GM19452 (cell line): ENCODE results near the gene ITGA2B.
"Not testable (repeated sequence)": the region's sequence is repeated elsewhere in the genome, so short reads cannot be mapped to it uniquely, and the experiment has no call there.

Experiments
- ATAC-seq: cut with Tn5 transposase; IDR thresholded peaks from one replicate; pipeline ENCODE4 v1.9.1; 2021; ENCODE audit not compliant: unreplicated experiment

Gene ITGA2B

GRCh38 chr17:44352828-44353671 lies 36.4 kb downstream of the ITGA2B start:
- no peak for ATAC-seq

GRCh38 chr17:44351961-44352827 lies 37.3 kb downstream of the ITGA2B start:
- ATAC-seq, result no peak

GRCh38 chr17:44351464-44351863 lies 38.0 kb downstream of the ITGA2B start:
- ATAC-seq, result no peak

- ATAC-seq, result no peak
These were observed 38.7 kb downstream of the ITGA2B start for GRCh38 chr17:44350733-44351226.

- ATAC-seq, result no peak
These were observed 39.8 kb downstream of the ITGA2B start for GRCh38 chr17:44349553-44350070.

- no peak for ATAC-seq
These were observed 40.5 kb downstream of the ITGA2B start for GRCh38 chr17:44348988-44349364.

- ATAC-seq, result peak; percentile 44
These were observed 41.0 kb downstream of the ITGA2B start for GRCh38 chr17:44348234-44348987.

- ATAC-seq, result not testable (repeated sequence)
These were observed 42.0 kb downstream of the ITGA2B start for GRCh38 chr17:44347206-44348055.

- ATAC-seq, result no peak
These were observed 43.2 kb downstream of the ITGA2B start for GRCh38 chr17:44346064-44346844.

- no peak for ATAC-seq
These were observed 43.9 kb downstream of the ITGA2B start for GRCh38 chr17:44345454-44346026.

GRCh38 chr17:44344939-44345453 lies 44.5 kb downstream of the ITGA2B start, which contains the start of gene GRN:
Gene GRN, plus strand, starts transcription at chr17:44345302. Its CDS starts 3,863 bp downstream, at chr17:44349165.
- ATAC-seq, result peak; percentile 41

GRCh38 chr17:44343510-44344209 lies 45.8 kb downstream of the ITGA2B start:
- ATAC-seq, result no peak

GRCh38 chr17:44340553-44340952 lies 48.9 kb downstream of the ITGA2B start:
- ATAC-seq, result not testable (repeated sequence)

GRCh38 chr17:44338702-44339101 lies 50.7 kb downstream of the ITGA2B start:
- ATAC-seq, result no peak

- no peak for ATAC-seq
These were observed 53.5 kb downstream of the ITGA2B start for GRCh38 chr17:44335968-44336367.

- no peak for ATAC-seq
These were observed 53.9 kb downstream of the ITGA2B start for GRCh38 chr17:44335564-44335963.

GRCh38 chr17:44334727-44335126 lies 54.7 kb downstream of the ITGA2B start:
- no peak for ATAC-seq

- no peak for ATAC-seq
These were observed 55.1 kb downstream of the ITGA2B start for GRCh38 chr17:44334315-44334714.
